ENCODE results near the gene TRAF1.

The TRAF1 gene

DNA sequence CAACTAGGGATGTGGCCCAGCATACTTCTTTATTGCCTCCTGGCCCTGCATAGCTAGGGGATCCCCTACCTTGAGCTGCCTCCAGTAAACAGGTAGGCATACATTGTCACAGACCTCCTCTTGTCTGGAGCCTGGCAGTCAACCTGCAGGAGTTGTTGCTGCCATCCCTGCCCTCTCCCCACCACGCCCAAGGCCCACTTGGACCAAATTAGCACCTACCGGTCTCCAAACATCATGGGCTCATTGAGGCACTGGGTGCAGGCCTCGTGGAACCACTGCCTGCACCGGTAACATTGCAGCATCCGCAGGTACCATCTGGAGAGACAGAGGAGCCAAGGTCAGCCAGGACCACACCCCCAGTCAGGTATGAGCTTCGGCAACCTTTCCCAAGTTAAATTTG is 59.9 kb downstream of the TRAF1 start:
- DNase-seq = peak; percentile 36

DNA sequence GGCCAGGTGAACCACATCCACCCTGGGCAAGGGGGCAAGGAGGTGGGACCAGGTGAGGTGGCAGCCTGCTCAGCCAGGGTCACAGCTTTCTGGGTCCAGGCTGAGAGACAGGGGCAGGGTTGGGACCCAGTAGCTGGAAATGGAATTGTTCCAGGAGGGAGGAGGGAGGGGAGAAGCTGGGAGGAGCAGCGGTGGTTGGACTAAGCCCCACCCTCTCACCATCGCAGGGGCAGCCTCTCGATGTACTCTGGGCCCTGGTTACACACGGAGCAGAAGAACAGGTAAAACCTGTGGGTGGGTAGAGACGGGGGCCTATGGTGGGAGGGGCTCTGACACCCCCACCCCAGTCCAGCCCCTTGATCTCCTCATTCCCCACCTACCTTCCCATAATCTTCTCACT is 60.8 kb downstream of the TRAF1 start:
- DNase-seq = no peak

DNA sequence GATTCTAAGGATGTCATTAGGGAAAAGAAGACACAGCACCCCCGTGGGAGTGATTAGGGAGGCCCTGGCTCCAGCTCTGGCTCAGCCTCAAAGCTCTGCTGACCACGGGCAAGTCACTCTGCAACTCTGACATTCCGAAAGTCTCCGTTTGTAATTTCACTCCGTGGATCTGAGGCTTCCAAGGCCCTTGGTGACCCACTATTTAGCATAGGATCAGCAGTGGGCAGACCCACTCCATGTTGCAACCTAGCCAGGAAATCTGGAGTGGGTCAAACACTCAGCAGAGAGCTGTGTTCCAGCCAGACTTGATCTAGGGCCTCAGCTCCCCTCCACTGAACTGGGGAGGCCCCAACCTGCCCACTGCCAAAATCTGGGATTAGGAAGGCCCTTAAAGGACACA is 61.4 kb downstream of the TRAF1 start:
- DNase-seq = no peak

DNA sequence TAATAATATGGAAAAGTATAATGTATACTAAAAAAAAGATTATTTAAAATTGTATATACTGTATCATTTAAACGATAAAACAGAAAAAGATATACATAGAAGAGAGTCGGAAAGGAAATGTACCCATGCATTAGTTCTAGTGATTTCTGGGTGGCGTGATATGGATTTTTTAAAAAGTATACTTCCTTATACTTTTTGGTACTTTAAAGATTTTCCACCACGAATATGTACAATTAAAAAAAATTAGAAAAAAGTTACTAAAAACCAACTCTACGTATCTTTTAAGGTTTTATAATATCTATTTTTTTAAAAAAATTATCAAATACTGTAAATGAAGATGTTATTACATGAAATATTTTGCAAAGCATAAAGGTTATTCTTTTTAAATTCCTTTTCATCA is 61.9 kb downstream of the TRAF1 start:
- DNase-seq = no peak

DNA sequence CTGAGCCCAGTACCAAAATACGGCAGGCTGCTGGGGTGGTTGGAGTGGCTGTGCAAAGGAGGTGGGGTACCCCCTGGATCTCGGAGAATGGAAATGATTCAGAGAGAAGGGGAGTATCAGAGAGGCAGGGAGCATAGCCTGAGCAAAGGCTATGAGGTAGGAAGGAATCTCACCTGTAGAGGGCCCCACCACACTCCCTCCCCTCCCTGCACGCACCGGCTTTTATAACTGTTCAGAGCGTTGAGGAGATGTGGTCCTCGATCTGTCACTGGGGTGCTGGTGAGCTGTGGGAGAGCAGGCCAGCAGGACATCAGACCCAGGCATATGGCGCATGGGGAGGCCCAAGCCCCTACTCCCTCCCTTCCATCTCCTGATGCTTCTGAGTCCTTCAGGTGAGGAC is 62.8 kb downstream of the TRAF1 start:
- DNase-seq = peak; percentile 36

DNA sequence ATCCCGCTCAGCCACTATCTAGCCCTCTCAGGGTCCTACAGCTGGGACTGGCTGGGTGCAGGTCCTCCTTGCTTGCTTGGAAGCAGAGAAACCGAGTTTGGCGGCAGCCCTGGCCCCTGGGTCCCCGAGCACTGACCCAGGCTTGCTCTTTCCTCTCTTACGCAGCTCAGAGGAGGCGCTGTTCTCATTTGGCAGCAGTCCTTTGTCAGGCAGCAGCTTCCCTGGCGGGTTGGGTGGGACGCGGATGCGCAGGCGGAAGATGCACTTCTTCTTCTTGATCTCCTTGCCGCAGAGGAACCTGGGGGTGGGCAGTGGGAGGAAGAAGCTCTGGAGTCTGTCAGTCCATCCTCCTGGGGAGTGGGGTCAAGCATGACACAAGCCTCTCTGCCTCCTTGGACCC is 64.1 kb downstream of the TRAF1 start:
- peak; percentile 50 for DNase-seq

DNA sequence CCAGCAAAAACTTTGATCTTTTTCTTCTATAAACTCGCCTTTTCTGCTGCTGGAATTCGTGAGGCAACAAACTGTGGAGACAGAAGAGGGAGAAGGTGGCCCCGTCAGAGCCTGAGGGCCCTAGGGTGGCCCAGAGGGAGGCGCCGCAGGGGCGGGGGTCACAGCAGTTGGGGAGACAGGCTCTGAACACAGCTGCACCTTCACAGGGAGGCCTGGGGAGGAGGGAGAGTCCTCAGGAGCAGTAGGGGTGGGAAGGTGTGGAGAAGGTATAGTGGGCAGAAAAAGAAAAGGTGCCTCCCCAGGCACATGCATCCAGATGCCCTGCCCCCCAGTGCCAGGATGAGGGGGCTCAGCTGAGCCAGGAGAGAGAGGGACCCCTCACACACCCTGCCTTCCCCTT is 64.7 kb downstream of the TRAF1 start:
- peak; percentile 22 for DNase-seq

DNA sequence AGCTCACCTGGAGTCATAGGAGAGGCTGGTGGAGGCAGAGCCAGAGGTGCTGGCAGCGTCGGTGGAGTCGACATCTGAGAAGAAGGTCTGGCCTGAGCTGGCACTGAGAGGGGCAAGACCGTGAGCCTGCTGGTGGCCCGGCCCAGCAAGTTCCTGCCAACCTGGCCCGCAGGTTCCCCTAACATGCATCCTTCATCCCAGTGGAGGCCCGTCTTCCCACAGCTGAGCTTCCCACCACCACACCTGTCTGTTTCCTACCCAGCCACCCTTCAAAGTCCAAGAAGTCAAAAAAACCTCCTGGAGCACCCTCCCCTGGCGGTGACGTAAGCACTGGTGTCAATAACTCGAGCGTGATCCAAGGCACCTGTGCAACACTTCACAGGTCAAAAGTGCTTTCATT is 66.5 kb downstream of the TRAF1 start:
- no peak for DNase-seq

DNA sequence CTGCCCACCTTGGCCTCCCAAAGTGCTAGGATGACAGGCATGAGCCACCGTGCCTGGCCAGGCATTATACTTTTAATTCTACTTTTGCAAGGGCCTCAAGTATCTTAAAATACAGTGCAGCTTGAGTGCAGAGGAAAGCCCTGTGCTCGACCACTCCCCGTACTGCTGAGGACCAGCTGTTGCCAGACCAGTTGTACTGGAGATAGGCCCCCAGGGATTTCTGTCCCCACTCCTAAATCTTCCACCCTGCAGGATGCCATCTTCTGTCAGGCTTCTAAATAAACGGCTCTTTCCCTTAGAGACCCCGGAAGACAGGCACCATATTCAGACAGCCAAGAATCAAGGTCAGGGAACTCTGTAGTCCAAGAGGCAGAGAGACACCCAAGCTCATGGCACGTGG is 67.2 kb downstream of the TRAF1 start:
- DNase-seq = no peak

DNA sequence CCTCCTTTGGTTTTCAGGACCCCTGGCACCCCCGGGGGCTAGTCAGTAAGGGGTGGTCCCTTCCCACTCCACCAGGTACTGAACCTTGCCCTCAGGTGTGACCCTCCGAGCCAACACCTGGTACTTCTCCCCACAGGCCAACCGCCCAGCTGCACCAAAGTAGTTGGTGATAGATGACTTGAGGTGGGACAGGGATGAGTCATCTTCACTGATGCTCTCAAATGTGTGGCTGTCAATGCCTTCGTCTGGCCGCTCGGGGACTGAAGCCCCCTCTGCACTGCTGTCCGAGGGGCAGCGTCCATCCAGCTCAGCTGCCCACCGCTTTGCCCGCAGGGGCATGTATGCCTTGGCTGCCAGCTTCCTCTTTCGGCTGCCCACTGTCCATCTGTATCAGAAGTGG is 68.7 kb downstream of the TRAF1 start:
- no peak for DNase-seq

DNA sequence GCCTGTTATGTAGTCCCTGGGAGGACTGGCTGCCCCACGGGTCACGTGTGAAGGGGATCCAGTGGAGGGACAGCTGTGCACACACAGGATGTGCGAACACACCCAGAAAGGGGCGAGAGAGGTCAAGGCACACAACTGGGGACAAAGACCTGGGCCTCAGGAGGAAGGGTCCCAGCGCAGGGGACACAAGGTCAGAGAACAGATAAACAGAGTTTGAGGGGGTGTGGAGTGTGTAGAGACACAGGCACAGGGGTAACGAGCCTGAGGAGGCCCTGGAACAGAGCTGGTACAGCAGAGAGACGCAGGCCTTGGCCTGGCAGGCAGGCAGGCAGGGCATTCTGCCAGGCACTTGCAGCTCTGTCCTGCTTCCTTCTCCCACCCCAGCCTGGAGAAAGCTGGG is 69.1 kb downstream of the TRAF1 start:
- DNase-seq = no peak

DNA sequence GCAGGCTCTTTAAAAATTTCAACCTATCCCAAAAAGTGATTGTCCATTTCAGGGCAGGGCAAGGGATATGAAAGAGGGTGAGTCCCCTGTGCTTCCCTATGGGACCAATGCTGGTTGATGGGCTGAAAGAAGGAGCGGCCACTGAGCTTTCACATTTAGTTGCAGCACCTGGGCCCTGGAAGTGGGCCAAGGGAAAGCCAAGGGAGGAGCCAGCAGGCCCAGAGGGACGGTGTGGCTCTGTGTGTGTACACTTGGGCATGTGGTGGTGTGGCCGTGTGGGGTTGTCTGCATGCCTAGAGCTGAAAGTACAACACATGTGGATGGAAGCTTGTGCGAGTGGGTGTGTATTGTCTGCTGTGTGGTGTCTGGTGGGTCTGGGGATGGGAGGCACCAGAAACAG is 69.9 kb downstream of the TRAF1 start:
- DNase-seq = no peak

DNA sequence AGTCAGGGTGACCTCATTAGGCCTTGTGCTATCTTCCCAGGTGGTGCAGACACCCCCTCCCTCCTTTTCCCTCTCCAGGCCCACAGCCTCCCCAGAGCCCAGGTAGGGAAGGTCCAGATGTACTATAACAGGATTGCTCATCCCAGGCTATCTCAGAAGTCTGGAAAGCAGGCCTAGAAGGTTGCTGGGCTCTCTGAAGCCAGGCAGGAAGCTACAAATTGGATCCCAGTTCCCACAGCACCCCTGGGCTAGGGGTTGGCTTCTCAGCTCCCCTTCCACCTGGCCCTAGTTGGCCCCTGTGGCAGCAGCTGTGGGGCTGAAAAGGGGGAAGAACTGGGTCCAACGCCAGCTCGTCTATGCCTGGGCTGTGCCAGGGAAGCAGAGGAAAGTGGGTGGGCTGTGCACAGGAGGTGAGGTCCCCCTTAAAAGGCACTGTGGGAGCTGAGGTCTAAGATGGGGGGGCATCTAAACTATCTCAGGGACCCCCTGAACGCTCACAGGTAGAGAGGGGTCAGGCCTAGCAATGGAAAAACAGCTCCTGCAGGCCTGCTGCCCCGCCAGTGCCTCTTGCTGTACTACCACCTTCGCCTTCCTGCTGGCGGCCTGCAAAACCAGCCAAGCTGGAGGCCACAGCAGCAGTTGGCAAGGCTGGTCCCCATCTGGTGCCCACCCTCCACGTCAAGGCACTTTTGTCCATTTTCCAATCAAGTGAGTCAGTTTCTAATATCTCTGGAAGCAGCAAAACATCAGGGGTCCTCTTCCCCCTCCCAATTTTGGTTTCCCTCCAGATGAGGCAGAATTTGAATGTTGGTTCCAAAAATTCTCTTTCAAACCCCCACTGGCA is 70.5 kb downstream of the TRAF1 start:
- no peak for DNase-seq

DNA sequence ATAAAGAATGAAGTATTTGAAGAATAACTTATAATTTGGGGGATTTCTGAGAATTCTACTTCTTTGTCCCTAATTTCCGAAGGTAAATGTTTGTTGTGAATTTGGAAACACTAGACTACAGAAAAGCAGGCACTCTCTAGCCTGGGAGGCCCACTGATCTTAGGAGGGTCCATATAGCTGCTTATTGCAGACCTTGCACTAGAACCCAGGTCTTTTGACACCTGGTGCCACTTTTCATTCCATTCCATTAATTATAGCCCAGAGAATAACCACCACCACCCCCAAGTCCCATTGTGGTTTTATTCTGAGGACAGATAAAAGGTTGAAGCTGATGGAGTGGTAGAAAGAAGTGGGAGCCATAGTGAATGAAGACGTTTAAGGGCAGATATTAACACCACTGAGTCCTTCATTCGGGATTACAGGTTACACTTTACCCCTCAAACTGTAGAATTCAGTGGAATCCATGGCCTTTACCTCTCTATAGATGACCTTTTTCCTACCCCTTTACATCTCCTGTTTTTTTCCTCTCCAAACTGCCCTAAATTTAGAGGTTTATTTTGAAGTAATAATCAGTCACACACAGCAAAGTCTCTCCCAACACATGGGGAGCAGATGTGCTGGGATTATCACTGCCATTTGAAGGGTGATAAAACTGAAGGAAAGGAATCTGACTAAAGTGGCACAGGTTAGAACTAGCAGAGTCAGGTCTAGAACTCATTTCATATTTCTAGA is 71.8 kb downstream of the TRAF1 start:
- DNase-seq = no peak

DNA sequence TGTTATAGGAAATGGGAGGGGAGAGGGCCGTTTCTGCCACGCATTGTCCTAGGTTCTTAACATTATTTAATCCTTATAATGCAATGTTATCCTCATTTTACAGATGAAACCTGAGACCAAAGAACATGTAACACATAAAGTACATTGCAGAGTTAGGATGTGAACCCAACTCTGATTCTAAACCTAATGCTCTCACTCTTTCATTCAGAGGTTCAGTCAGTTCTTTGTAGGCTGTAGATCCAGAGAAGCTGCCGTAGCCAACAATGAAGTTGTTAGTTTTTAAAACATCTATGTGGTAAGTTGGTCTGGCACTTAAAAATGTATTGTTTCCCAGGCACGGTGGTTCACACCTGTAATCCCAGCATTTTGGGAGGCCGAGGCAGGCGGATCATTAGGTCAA is 73.4 kb downstream of the TRAF1 start:
- no peak for DNase-seq

All from activated effector memory CD4-positive, alpha-beta T cell treated with anti-CD3 and anti-CD28 coated beads, Interleukin-2, amount 50 U/mL, for 16 hours (primary cell).